ENCODE results near the gene ALLC. TPM values are rescaled to one million over a fixed set of nuclear protein-coding genes. Genes with fewer than 3 reads are reported as not detected.
"Not testable (repeated sequence)": the region's sequence is repeated elsewhere in the genome, so short reads cannot be mapped to it uniquely, and the experiment has no call there.

The ALLC gene
- total RNA-seq, 1 donor from 2014 or later, result 0.13 TPM

- TF ChIP-seq, protein P1, sequence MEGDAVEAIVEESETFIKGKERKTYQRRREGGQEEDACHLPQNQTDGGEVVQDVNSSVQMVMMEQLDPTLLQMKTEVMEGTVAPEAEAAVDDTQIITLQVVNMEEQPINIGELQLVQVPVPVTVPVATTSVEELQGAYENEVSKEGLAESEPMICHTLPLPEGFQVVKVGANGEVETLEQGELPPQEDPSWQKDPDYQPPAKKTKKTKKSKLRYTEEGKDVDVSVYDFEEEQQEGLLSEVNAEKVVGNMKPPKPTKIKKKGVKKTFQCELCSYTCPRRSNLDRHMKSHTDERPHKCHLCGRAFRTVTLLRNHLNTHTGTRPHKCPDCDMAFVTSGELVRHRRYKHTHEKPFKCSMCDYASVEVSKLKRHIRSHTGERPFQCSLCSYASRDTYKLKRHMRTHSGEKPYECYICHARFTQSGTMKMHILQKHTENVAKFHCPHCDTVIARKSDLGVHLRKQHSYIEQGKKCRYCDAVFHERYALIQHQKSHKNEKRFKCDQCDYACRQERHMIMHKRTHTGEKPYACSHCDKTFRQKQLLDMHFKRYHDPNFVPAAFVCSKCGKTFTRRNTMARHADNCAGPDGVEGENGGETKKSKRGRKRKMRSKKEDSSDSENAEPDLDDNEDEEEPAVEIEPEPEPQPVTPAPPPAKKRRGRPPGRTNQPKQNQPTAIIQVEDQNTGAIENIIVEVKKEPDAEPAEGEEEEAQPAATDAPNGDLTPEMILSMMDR (IDR thresholded peaks at IDR 0.05; ENCODE audit: insufficient read depth, low read length, poor library complexity, severe bottlenecking), result no peak
- H3K4me3 ChIP-seq (ENCODE audit: low read depth, low read length), result no peak overlapping the region
- H3K36me3 ChIP-seq (ENCODE audit: control insufficient read depth, insufficient read depth, low read length), result no peaks in the 10 kb centered on the region
- H3K27me3 ChIP-seq (ENCODE audit: control insufficient read depth, insufficient read depth, low read length), result peaks cover 8% of the 10 kb centered on the region
- DNase-seq (ENCODE audit: low read depth), result no peak
Measured at GRCh38 chr2:3655871-3656761, 1.9 kb upstream of the ALLC start.

GRCh38 chr2:3656762-3657721 lies 958 bp upstream of the ALLC start:
- TF ChIP-seq, protein P1 (IDR thresholded peaks at IDR 0.05; ENCODE audit: insufficient read depth, low read length, poor library complexity, severe bottlenecking), result no peak
- no peaks in the 10 kb centered on the region for H3K36me3 ChIP-seq (ENCODE audit: control insufficient read depth, insufficient read depth, low read length)
- H3K4me3 ChIP-seq (ENCODE audit: low read depth, low read length), result no peak overlapping the region
- no peak for DNase-seq (ENCODE audit: low read depth)
- H3K27me3 ChIP-seq (ENCODE audit: control insufficient read depth, insufficient read depth, low read length), result peaks cover 4% of the 10 kb centered on the region

DNA sequence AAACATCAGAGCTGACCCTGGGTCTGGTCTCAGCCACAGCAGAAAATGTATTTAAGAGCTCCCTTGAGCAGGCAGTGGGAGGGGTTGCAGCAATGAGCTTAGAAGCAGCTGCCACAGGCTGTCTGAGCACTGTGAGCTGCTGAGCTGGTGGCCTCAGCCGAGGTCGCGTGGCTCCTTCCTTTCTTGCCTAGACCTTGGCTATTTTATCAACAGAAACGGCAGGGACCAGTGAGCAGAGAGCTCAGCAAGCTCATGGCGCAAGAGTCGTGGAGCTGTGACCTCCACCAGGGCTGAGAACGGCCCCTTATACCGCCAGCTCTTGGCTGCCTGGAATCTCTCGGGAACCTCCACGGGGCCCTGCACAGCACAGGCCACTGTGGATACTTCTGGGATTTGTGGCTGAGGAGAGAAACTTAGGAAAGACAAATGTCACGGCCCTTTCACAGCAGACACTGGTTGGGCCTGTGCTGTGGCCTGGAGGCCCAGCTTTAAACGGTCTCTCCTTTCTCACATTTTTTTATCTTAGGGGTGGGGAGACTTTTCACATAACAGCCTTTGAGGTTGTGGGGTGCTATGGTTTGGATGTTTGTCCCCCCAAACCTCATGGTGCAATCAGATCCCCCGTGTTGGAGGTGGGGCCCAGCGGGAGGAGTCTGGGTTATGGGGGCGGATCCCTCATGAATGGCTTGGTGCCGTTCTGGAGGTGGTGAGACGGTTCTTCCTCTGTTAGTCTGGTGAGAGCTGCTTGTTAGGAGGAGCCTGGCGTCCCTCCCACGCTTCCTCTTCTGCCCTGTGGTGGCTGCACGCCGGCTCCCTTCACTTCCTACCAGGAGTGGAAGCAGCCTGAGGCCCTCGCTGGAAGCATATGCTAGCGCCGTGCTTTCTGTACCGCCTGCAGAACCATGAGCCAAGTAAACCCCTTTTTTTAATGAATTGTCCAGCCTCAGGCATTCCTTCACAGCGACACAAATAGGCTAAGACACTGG lies 1.7 kb downstream of the ALLC start:
- H3K36me3 ChIP-seq (ENCODE audit: control insufficient read depth, insufficient read depth, low read length), result no peaks in the 10 kb centered on the region
- peaks cover 4% of the 10 kb centered on the region for H3K27me3 ChIP-seq (ENCODE audit: control insufficient read depth, insufficient read depth, low read length)
- no peak for DNase-seq (ENCODE audit: low read depth)
- H3K4me3 ChIP-seq (ENCODE audit: low read depth, low read length), result no peak overlapping the region
- TF ChIP-seq, protein P1 (IDR thresholded peaks at IDR 0.05; ENCODE audit: insufficient read depth, low read length, poor library complexity, severe bottlenecking), result no peak

DNA sequence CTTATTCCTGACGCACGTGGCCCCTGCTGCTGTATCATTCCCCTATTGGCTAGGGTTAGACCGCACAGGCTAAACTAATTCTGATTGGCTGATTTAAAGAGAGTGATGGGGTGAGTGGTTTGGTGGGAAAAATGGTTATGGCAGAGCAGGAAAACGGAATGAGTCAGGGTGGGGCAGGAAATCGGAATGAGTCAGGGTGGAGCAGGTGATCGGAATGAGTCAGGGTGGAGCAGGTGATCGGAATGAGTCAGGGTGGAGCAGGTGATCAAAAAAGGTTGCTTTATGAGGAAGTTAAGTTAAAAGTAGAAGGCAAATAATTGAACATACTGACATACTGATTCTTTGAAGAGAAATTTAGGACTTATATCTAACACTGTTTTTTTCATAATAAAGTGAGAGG lies 2.6 kb downstream of the ALLC start:
- not testable (repeated sequence) for DNase-seq (ENCODE audit: low read depth); H3K36me3 ChIP-seq (ENCODE audit: control insufficient read depth, insufficient read depth, low read length); H3K27me3 ChIP-seq (ENCODE audit: control insufficient read depth, insufficient read depth, low read length); H3K4me3 ChIP-seq (ENCODE audit: low read depth, low read length)

DNA sequence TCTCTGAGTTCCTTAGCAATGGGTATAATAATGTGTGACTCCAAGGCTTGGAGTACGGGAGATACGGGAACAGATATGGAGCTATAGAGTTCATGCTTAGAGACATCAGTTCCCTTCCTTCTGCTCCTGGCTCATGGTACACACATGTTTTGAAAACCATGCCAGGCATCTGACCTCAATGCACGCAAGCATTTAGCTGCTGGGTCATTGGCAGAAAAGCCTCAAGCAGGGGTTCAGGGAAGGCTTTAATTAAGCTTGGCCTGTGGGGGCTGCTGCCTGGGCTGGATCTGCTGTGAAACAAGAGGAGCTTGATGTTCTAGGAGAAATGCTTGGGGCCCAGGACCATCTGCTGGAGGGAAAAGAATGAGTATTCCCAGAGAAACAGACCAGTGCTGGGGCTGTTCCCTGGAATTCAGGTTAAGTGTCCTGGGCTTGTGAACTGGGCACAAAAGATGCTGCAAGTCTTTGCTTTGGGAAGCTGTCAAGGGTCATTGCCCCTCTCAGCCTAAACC lies 3.2 kb downstream of the ALLC start:
- Histone ChIP-seq H3K36me3 (ENCODE audit: control insufficient read depth, insufficient read depth, low read length) (no peaks in the 10 kb centered on the region), H3K4me3 (ENCODE audit: low read depth, low read length) (no peak overlapping the region), H3K27me3 (ENCODE audit: control insufficient read depth, insufficient read depth, low read length) (no peaks in the 10 kb centered on the region)
- TF ChIP-seq, protein P1 (IDR thresholded peaks at IDR 0.05; ENCODE audit: insufficient read depth, low read length, poor library complexity, severe bottlenecking), result no peak
- DNase-seq (ENCODE audit: low read depth), result no peak

All from kidney epithelial cell (primary cell).